22Rv1 (cell line): ENCODE data around the gene NUP93.

ENCODE experiments used
- CTCF ChIP-seq: fragments of 450-650 bp; IDR thresholded peaks from 2 replicates; pipeline ENCODE4 v1.5.1; 2017; ENCODE audit warnings: mild to moderate bottlenecking
- ZFX ChIP-seq: fragments of 450-650 bp; IDR thresholded peaks from 2 replicates; pipeline ENCODE4 v1.6.1; 2017; ENCODE audit warnings: antibody characterized with exemption, borderline replicate concordance

DNA sequence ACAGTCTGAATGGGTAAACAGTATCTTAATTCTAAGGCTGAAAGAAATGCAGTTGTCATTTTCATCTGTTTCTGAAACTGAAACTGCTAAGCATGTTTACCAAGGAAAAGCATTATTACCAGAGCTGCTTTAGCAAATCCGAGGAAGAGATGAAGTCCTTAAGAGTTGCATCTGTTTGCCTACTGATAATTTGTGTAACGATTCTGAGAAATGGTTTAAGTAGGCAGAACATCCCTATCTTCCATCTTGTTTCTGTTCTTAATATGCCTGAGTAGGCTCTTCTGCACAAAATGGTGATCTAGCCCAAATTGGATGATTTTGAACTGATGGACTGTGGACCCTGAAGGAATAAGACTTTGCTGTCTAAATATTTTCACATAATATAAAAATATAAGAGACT lies 34.9 kb downstream of the NUP93 start:
- TF ChIP-seq CTCF (no peak), ZFX (no peak)
